OCI-LY1 (cell line): ENCODE data around the gene ARFIP2.

Experiments
- H2AFZ ChIP-seq: fragments of 200-600 bp; sonication (generic), shearing (Covaris generic); 2 replicates; pipeline ENCODE4 v1.6.0; 2014; ENCODE audit warnings: antibody characterized with exemption, mild to moderate bottlenecking, low read length
- H3F3A ChIP-seq: fragments of 200-600 bp; sonication (generic), shearing (Covaris generic); 2 replicates; pipeline ENCODE4 v1.6.0; 2014; ENCODE audit warnings: mild to moderate bottlenecking, antibody characterized with exemption, low read length, moderate library complexity; ENCODE audit not compliant: insufficient read depth
- H3K27ac ChIP-seq: fragments of 200-600 bp; sonication (generic); 2 replicates; pipeline ENCODE4 v1.5.1; 2014; ENCODE audit warnings: low read length, mixed run types, mild to moderate bottlenecking, low read depth; ENCODE audit not compliant: poor library complexity, severe bottlenecking
- H3K27me3 ChIP-seq: fragments of 200-600 bp; sonication (generic); 2 replicates; pipeline ENCODE4 v1.6.0; 2014; ENCODE audit warnings: antibody characterized with exemption, mild to moderate bottlenecking, low read length, moderate library complexity; ENCODE audit not compliant: insufficient read depth
- H3K36me3 ChIP-seq: fragments of 200-600 bp; sonication (generic); 2 replicates; pipeline ENCODE4 v1.6.1; 2014; ENCODE audit warnings: mild to moderate bottlenecking, antibody characterized with exemption, low read length, moderate library complexity, mixed read lengths; ENCODE audit not compliant: insufficient read depth
- H3K4me1 ChIP-seq: fragments of 200-600 bp; sonication (generic); 2 replicates; pipeline ENCODE4 v1.5.1; 2014; ENCODE audit warnings: mild to moderate bottlenecking, low read length, moderate library complexity; ENCODE audit not compliant: insufficient read depth, severe bottlenecking
- H3K4me2 ChIP-seq: fragments of 200-600 bp; sonication (generic), shearing (Covaris generic); 2 replicates; pipeline ENCODE4 v1.6.1; 2014; ENCODE audit warnings: low read length
- H3K4me3 ChIP-seq: fragments of 200-600 bp; sonication (generic); 2 replicates; pipeline ENCODE4 v1.5.1; 2014; ENCODE audit warnings: low read length, low read depth, mild to moderate bottlenecking, mixed read lengths; ENCODE audit not compliant: poor library complexity, severe bottlenecking
- H3K79me2 ChIP-seq: fragments of 200-600 bp; shearing (Covaris generic); 2 replicates; pipeline ENCODE4 v1.6.1; 2016; ENCODE audit warnings: mixed run types, low read length, mixed read lengths; ENCODE audit not compliant: insufficient read depth
- H3K9ac ChIP-seq: fragments of 200-600 bp; sonication (generic), shearing (Covaris generic); 2 replicates; pipeline ENCODE4 v1.6.1; 2014; ENCODE audit warnings: mild to moderate bottlenecking, low read length, mixed read lengths
- H3K9me2 ChIP-seq: fragments of 200-600 bp; sonication (generic), shearing (Covaris generic); 2 replicates; pipeline ENCODE4 v1.6.1; 2014; ENCODE audit warnings: low read depth, mild to moderate bottlenecking, low read length, mixed read lengths
- H3K9me3 ChIP-seq: fragments of 200-600 bp; shearing (Covaris generic); 2 replicates; pipeline ENCODE4 v1.6.1; 2014; ENCODE audit warnings: low read length, mixed read lengths
- H4K20me1 ChIP-seq: fragments of 200-600 bp; sonication (generic), shearing (Covaris generic); 2 replicates; pipeline ENCODE4 v1.6.0; 2016; ENCODE audit warnings: mild to moderate bottlenecking, low read length; ENCODE audit not compliant: insufficient read depth
- CTCF ChIP-seq: fragments of 200-600 bp; sonication (generic), shearing (Covaris generic); IDR thresholded peaks from 2 replicates; pipeline ENCODE4 v1.5.1; 2017; ENCODE audit warnings: mild to moderate bottlenecking, antibody characterized with exemption, low read length, moderate library complexity, mixed read lengths
- EZH2 ChIP-seq: fragments of 200-600 bp; sonication (generic), shearing (Covaris generic); IDR thresholded peaks from 2 replicates; pipeline ENCODE4 v1.8.0; 2017; ENCODE audit warnings: borderline replicate concordance, mixed run types, mild to moderate bottlenecking, antibody characterized with exemption, low read length, moderate library complexity, mixed read lengths

ARFIP2 gene

GRCh38 chr11:6456361-6457073 is 24.6 kb downstream of the ARFIP2 start:
- no peaks in the 10 kb centered on the region for H3F3A ChIP-seq
- H3K9me3 ChIP-seq, result no peaks in the 10 kb centered on the region
- H3K4me2 ChIP-seq, result no peak overlapping the region

GRCh38 chr11:6455070-6455469 is 26.1 kb downstream of the ARFIP2 start:
- Histone ChIP-seq H2AFZ (no peak overlapping the region), H3K27me3 (no peaks in the 10 kb centered on the region), H3K4me3 (no peak overlapping the region), H3K79me2 (no peaks in the 10 kb centered on the region), H3F3A (no peaks in the 10 kb centered on the region), H3K4me2 (no peak overlapping the region), H3K9me2 (no peaks in the 10 kb centered on the region), H3K36me3 (no peaks in the 10 kb centered on the region), H4K20me1 (no peaks in the 10 kb centered on the region), H3K27ac (no peak overlapping the region), H3K4me1 (no peaks in the 10 kb centered on the region), H3K9ac (no peak overlapping the region), H3K9me3 (no peaks in the 10 kb centered on the region)
- TF ChIP-seq EZH2 (no peak), CTCF (no peak)

More at GRCh38 chr11:6456361-6457073, 24.6 kb downstream of the ARFIP2 start:
- Histone ChIP-seq H3K4me1 (no peaks in the 10 kb centered on the region), H3K4me3 (no peak overlapping the region), H4K20me1 (no peaks in the 10 kb centered on the region), H3K36me3 (no peaks in the 10 kb centered on the region), H3K27me3 (no peaks in the 10 kb centered on the region), H3K9ac (no peak overlapping the region), H3K79me2 (no peaks in the 10 kb centered on the region), H3K9me2 (no peaks in the 10 kb centered on the region), H3K27ac (no peak overlapping the region), H2AFZ (no peak overlapping the region)
- TF ChIP-seq EZH2 (no peak), CTCF (no peak)

GRCh38 chr11:6453152-6453551 is 28.0 kb downstream of the ARFIP2 start:
- Histone ChIP-seq H3K4me3 (no peak overlapping the region), H2AFZ (no peak overlapping the region), H3F3A (no peaks in the 10 kb centered on the region), H3K9me2 (no peaks in the 10 kb centered on the region), H3K27me3 (no peaks in the 10 kb centered on the region), H3K4me2 (no peak overlapping the region), H3K27ac (no peak overlapping the region), H4K20me1 (no peaks in the 10 kb centered on the region), H3K9me3 (no peaks in the 10 kb centered on the region), H3K36me3 (no peaks in the 10 kb centered on the region), H3K9ac (no peak overlapping the region), H3K4me1 (no peaks in the 10 kb centered on the region), H3K79me2 (no peaks in the 10 kb centered on the region)
- no peak for TF ChIP-seq EZH2
- no peak for TF ChIP-seq CTCF
